Measurements from ENCODE around the gene PRPF18. TPM values are rescaled to one million over a fixed set of nuclear protein-coding genes. Genes with fewer than 3 reads are reported as not detected.

The PRPF18 gene
- total RNA-seq, 1 donor from 2014 or later, result 39.8 TPM

DNA sequence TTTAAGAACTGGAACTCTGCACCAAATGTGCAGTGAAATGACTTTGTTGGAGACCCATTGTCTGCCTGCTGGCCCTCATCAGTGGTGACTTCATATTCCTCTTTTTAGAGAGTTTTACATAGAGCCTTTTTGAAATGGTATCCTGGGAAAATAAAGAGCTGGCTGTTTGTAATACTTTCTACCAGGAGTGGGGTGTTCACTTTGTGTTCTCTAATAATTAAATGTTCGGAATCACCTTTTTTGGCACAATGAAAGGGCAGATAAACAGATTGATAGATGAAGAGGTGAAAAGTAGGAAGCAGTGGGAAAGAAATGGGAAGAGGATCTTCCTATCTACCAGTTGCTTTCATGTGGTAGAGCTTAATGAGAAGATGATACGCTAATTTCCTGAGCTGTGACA, 55.5 kb downstream of the PRPF18 start:
- no peak for DNase-seq

GRCh38 chr10:13643016-13643415, 56.3 kb downstream of the PRPF18 start:
- no peak for DNase-seq

GRCh38 chr10:13644866-13645265, 58.1 kb downstream of the PRPF18 start:
- no peak for DNase-seq

- no peak for DNase-seq
These were observed 61.7 kb downstream of the PRPF18 start for GRCh38 chr10:13648425-13648824.

DNA sequence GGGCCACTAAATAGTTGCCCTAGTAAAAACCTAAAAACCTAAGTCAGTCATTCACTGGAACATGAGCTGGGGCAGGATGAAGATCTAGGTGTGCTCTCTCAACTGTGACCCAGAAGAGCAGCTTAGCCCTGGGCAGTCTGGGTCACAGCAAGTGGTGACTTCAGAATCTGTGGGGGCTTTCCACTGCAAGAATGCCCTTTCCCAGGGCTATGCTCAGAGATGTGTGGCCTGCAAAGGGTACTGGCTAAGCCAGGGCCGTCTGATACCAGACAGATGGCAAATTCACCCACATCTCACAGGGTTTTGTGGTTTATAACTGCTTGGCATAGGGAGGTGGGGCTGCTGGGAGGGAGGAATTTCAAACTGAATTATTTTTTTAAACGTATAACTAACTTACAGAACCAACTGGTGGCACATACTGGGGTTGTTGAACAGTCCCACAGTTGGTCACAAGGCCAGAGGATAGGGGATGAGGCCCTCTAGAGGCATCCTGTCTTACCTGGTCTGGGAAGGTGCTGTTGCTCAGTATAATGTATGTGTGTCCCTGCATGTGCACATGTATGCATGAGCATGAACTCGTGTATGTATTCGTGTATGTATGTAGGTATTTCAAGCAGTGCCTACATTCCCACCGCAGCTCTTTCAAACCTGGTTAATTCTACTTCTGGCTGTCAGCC, 63.2 kb downstream of the PRPF18 start:
- DNase-seq, result no peak

DNA sequence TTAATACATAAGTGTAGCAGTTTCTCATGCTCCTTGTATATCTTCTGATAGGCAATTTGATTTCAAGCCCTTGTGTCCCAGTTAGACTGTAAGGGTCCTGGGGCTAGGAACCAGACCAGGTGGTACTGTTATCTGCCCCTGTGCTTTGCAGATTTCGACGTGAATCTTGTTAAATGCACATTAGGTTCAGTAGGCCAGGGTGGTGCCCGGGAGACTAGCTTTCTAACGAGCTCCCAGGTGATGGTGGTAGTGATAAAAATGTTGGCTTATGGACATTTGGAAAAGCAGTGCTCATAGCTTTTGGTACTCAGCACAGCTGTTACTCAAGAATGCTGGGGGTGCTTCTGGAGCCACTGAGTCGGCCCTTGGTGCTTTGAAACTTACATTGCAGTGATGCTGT, 64.2 kb downstream of the PRPF18 start:
- DNase-seq, result no peak

DNA sequence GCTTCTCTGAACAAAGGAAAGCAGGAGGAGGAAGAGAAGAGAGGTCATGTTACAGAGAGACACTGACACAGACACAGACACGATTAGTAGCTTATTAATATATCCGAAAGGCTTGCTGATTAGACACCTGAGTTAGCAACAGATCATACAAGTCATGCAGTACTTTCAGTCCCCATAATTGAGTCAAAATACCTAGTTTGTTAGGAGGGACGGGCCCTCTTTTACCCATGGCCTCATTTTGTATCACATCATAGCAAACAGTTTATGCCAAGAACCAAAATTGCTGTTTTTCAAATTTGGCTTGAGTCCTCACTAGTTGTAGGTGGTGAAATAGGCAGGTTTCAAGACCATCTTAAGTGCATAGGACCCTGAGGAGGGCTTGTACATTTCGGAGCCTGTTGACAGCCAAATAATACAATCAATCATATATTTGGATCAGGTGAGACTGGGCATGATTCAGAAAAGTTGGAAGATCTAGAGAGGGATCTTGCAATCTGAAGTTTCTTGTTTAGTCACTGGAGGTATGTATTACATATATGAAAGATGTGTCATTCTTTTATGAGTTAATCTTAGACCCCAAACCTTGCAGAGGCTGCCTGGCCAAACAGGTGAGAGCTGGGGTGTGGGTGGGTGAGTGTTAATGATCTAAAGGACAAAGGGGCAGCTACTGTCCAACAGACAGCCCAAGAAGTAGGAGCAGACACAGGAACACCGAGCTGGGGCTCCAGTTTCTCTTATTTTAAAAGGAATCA, 65.4 kb downstream of the PRPF18 start:
- DNase-seq, result no peak

DNA sequence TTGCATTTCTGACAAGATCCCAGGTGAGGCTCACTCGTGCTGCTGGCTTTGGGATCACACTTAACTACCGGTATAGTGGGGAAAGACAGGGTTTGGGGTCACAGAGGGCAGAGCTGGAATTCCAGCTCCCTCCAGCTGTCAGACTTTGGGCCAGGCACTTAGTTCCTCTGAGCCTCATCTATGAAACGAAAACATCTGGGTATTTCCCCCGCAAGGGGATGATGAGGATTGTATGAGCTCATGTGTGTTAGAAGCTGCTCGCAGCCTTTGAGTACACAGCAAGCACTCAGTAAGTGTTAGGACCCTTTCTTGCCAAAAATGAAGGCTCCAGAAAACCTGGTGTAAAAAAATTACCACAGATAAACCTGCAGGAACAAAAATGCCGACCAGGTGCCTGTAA, 66.1 kb downstream of the PRPF18 start:
- no peak for DNase-seq

DNA sequence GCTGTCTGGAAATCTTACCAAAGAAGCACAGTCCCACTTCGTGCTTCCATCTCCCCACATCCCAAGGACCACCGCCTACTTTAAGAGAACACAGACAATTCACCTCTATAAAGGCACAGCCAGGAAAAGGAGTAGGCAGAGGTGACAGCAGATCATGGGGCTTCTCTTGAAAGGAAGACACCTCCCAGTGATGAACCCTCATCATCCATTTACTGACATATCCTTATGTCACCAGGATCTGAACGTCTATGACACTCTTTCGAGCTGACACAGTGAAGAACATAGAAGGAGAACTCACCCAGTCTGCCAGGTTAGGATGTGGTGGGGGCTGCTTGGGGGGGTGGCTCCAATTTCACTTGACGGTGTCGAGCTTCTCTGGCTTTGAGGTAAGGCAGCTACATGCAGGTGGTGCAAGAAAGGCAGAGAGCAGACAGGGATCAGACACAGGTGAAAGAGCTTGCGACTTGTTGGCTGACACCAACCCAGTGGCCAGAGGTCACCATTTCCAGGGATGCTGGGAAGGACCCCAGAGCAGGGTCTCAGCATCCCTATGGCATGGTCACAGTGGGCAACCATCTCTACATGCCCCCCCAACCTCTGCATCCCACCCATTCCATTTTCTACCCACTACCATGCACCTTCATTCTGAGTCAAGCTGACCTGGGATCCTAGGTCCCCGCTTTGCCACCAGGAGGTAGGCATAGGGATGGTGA, 67.5 kb downstream of the PRPF18 start:
- DNase-seq, result no peak

- no peak for DNase-seq
These were observed 68.1 kb downstream of the PRPF18 start for GRCh38 chr10:13654846-13655245.

- DNase-seq, result no peak
These were observed 69.8 kb downstream of the PRPF18 start for GRCh38 chr10:13656337-13657100.

DNA sequence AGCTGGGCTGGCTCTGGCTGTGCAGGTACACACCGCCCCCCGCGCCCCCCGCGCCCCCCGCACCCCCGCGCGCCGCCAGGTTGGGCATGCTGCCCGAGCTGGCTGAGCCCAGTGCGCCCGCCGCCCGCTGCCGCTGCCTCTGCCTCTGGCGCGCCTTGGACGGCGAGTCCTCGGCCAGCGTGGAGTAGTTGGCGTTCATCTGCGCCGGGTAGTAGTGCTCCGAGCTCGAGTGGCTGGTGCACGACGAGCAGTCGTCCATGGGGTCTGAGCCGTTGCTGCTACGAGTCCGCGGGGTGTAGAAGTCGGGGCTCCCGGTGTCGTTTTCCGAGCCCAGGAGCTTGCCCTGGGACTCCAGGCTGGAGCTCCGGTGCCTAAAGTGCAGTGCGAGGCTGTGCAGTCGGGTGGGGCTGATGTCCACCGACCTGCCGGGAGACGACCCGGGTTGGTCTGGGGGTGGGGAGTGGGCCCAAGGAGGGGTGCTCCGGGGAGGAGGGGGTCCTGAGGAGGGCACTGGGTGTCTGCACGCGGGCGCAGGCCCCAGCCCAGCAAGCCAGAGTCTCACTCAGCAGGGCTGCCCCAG, 70.4 kb downstream of the PRPF18 start:
- no peak for DNase-seq

- DNase-seq, result no peak
These were observed 71.5 kb downstream of the PRPF18 start for GRCh38 chr10:13658264-13658663.

DNA sequence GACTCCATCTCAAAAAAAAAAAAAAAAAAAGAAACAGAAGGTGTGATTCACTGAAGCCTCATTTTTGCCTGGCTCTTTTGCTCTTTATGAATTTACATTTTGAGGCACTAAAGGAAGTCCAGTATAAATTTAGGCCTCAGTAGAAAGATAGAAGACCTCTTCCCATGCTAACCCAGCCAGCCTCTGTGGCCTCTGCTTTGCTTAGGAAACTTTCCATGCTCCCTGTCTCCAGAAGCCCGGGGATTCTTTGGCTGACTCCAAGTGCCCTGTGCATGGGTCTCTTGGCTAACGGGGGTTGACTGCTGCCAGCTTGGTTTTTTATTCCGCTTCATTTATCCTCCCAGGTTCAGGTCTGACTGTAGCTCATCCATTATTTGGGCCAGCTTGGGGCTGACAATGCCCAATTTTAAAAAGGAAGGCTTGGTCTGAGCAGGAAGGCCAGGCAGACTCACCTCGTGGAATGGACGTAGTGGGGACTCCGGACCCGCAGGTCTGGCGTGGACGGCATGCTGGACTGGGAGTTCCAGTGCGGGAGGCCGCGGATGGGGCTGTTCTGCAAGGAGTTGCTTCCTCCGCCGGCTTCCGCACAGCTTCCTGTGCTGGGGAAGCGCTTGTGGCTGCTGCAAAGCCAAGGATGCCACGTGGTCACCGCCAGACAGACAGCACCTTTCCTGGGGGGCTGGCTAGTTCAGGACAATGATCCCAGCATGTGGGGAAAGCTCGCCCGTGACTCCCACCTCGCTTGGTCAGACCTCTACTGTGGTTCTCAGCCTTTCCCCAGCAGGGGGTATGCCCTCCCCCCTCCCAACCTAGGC, 72.3 kb downstream of the PRPF18 start:
- peak; percentile 26 for DNase-seq

DNA sequence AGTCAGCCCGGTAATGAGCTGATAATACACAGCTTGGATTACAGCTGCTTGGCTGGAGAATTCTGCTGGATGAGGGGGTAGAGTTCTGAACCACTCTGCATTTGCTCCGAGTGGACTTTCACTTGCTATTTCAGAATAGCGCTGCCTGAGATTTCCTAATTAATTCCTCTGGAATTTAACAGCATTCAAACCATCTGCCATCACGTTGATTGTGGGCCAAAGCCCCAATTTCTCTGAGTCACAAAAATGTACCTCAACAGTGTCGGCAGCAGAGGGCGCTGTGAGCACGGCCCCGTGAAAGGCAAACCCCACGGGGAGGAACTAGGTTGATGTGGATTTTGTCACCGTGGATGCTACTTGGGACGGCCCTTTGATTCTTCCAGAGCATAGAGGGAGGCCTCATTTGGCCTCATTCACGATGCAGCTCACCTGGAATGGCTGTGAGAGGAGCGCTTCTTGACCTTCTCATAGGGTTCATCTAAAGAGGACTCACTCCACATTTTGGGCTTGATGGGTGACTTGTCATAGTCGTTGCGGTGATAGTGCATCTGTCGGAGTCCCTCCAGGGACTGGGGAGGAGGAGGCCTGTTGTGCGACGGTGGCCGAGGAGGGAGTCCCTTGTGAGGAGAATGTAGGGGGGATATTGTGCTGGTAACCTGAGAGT, 73.3 kb downstream of the PRPF18 start:
- DNase-seq, result peak; percentile 72

DNA sequence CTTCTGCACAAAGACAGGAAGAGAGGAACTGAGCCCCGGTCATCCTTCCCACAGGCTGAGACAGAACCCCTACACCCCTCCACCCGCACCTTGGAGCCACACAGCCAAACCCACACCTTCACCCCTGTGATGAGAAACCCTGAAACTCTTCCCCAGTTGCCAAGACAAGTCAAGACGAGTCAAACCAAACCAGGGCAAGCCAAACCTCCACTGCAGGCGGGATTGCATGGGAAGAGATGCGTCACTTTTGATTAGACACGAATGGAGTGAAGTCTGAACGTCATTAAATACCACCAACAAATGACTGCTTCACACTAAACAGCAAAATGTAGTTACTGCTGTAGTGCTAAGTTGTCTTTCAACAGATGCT, 73.8 kb downstream of the PRPF18 start:
- DNase-seq, result no peak

DNA sequence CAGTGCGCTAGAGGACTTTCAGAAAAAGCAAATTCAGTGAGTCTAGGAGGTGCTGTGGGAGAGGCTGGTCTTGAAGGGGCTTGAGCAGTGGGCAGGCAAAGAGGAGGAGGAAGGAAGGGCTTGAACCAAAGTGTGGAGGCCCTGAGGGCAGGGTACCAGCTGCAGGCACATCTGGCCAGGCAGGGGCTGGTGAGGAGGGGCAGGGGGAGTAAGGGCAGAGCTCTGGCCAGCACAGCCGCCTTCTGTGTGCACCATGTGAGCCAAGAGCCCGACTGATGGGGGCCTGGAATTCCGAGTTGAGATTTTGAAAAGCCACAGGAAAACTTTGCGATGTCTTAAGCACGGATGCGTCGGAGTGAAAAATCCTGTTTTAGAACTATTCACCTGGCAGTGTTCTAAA, 74.5 kb downstream of the PRPF18 start:
- no peak for DNase-seq

DNA sequence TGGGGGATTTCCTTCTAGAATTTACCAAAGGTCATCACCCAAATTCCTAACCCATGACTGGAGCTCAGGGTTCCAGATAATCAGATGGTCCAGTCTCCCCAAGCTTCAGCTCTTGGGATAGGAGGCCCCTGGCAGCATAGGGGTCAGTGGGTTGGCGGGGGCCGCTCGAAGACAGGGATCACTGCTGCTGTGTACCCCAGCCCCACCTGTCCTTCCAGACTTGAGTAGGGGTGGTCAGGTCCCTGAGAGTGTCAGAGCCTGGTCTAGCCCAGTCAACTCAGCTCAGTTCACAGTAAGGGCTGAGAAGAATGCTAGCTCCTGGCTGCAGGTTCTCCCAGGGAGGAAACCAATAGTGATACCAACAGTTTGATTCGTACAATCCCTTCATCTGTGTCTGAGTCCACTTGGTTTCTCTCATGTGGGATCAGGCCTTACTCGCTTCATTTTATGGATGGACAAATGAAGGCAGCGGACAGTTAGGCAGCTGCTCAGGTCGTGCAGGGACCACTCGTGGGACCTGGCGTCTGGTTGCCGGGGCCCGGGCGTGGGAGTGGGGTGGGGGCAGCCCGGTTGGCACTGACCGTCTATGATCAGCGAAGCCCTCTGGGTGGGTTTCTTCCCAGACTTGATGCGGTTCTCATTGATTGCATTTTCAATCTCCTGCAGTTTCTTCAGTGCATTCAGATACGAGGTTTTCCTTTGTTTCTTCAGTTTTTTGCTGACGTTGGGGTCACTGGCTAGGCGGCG, 78.9 kb downstream of the PRPF18 start:
- DNase-seq, result no peak

DNA sequence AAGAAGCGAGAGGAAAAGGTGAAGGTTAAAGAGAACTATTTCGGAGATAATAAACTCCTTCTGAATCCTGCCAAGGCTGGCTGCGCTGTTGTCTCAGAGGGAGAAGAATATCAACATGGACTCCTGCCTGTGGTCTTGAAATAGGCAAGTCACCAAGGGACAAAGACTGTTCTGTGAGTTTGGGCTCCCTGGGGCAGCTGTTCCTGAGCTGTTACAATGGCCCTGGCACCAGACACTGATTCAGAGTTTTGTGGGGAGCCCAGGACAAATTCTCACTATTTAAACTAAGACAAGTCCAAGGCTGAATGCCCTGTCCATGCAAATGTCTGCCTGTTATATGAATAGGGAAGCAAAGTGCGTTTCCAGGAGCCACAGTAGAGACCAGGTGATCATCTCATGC, 81.4 kb downstream of the PRPF18 start:
- DNase-seq, result no peak

DNA sequence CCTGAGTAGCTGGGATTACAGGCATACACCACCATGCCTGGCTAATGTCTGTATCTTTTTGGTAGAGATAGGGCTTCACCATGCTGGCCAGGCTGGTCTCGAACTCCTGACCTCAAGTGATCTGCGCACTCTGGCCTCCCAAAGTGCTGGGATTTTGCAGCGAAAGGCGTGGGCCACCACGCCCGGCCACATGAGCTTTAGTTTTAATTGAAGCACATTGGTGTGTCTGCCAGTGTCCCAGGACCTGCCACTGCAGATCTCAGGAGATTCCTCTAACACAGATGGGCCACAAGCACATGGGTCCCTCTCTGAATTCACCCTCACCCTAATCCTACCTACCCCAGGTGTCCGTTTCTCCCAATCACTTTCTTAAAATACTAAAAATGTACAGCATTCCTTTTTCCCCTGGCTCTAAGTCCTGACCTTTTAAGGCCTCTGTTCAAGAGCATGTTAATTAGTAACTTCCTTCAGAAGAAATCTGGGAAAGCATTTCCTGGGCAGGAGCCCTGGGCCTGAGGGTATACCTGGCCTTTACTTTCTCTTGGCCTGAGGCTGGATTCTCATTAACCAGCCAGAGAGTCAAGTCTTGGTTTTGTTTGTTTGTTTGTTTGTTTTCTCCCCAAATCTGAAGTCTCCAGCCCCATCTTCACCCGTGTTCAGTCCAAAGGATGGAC, 82.6 kb downstream of the PRPF18 start:
- no peak for DNase-seq

Measured in occipital lobe (tissue), 2 donors.